SU-DHL-6 (cell line): ENCODE measurements around the gene RBM15B.

Experiments
- H2AFZ ChIP-seq: fragments of 200-600 bp; sonication (generic); 2 replicates; pipeline ENCODE4 v1.6.1; 2014; ENCODE audit warnings: low read depth, mild to moderate bottlenecking, moderate library complexity, mixed read lengths, antibody characterized with exemption, low read length; ENCODE audit not compliant: severe bottlenecking
- H3F3A ChIP-seq: fragments of 200-600 bp; shearing (Covaris generic); 2 replicates; pipeline ENCODE4 v1.6.0; 2016; ENCODE audit warnings: antibody characterized with exemption, mild to moderate bottlenecking; ENCODE audit not compliant: insufficient read depth
- H3K27ac ChIP-seq: fragments of 200-600 bp; sonication (generic); 2 replicates; pipeline ENCODE4 v1.5.1; 2016; ENCODE audit warnings: low read depth, mild to moderate bottlenecking, low read length, moderate library complexity, mixed read lengths
- H3K27me3 ChIP-seq: fragments of 200-600 bp; sonication (generic), shearing (Covaris generic); 2 replicates; pipeline ENCODE4 v1.6.0; 2014; ENCODE audit warnings: mild to moderate bottlenecking, low read length
- H3K36me3 ChIP-seq: fragments of 200-600 bp; sonication (generic); 2 replicates; pipeline ENCODE4 v1.6.1; 2014; ENCODE audit warnings: mild to moderate bottlenecking, low read length, mixed read lengths
- H3K4me2 ChIP-seq: fragments of 300-600, 200-600 bp; shearing (Covaris generic), sonication (generic); 2 replicates; pipeline ENCODE4 v1.6.0; 2014; ENCODE audit warnings: low read length, low read depth, mild to moderate bottlenecking; ENCODE audit not compliant: poor library complexity, severe bottlenecking
- H3K4me3 ChIP-seq: fragments of 200-600 bp; sonication (generic); 2 replicates; pipeline ENCODE4 v1.5.1; 2014; ENCODE audit warnings: antibody characterized with exemption, low read length, mild to moderate bottlenecking, mixed read lengths; ENCODE audit not compliant: insufficient read depth, poor library complexity, severe bottlenecking
- H3K79me2 ChIP-seq: fragments of 200-600 bp; sonication (generic); 2 replicates; pipeline ENCODE4 v1.6.1; 2014; ENCODE audit warnings: mild to moderate bottlenecking, low read length, moderate library complexity; ENCODE audit not compliant: insufficient read depth
- H3K9ac ChIP-seq: fragments of 200-600 bp; sonication (generic); 2 replicates; pipeline ENCODE4 v1.7.0; 2014; ENCODE audit warnings: mild to moderate bottlenecking, low read length
- H3K9me2 ChIP-seq: fragments of 200-600 bp; sonication (generic); replicated peaks from 2 replicates; pipeline ENCODE4 v1.6.1; 2014; ENCODE audit warnings: low read length; ENCODE audit not compliant: insufficient read depth
- H3K9me3 ChIP-seq: fragments of 200-600 bp; sonication (generic); 2 replicates; pipeline ENCODE4 v1.6.1; 2014; ENCODE audit warnings: low read length, mixed read lengths; ENCODE audit not compliant: insufficient read depth
- H4K20me1 ChIP-seq: fragments of 200-600 bp; sonication (generic); 2 replicates; pipeline ENCODE4 v1.6.1; 2014; ENCODE audit warnings: low read depth, mild to moderate bottlenecking, antibody characterized with exemption, low read length, moderate library complexity, mixed read lengths
- EZH2phosphoT487 ChIP-seq: fragments of 200-600 bp; sonication (generic), shearing (Covaris generic); conservative IDR thresholded peaks from 2 replicates; pipeline ENCODE4 v1.6.1; 2018; ENCODE audit warnings: mild to moderate bottlenecking, antibody characterized with exemption, low read length, moderate library complexity, mixed read lengths
- TF ChIP-seq, protein P1 (sequence below): fragments of 200-600 bp; sonication (generic); IDR thresholded peaks from one replicate; pipeline ENCODE4 v1.5.1; 2017; ENCODE audit warnings: antibody characterized with exemption, mild to moderate bottlenecking, low read length, moderate library complexity; ENCODE audit not compliant: insufficient read depth, poor library complexity, severe bottlenecking

RBM15B gene

DNA sequence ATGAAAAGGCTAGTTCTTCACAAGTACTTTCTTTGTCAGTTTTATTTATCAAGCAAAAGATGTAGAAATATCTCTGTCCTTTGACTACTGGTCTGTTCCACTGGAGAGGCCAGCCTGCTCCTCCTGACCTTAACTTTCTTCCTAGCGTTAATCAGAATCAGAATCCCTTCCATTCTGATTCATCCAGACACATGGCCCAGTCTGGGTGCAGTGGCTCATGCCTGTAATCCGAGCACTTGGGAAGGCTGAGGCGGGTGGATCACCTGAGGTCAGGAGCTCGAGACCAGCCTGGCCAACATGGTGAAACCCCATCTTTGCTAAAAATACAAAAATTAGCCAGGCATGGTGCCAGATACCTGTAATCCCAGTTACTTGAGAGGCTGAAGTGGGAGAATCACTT is 38.0 kb upstream of the RBM15B start:
- Histone ChIP-seq H4K20me1 (no peaks in the 10 kb centered on the region), H3K36me3 (no peaks in the 10 kb centered on the region), H3F3A (no peaks in the 10 kb centered on the region), H3K4me2 (no peak overlapping the region), H3K27me3 (no peaks in the 10 kb centered on the region), H3K4me3 (no peak overlapping the region), H3K9me2 (no peaks in the 10 kb centered on the region), H3K9ac (no peak overlapping the region), H3K27ac (no peak overlapping the region), H3K9me3 (no peaks in the 10 kb centered on the region), H2AFZ (no peak overlapping the region), H3K79me2 (no peaks in the 10 kb centered on the region)
- TF ChIP-seq, protein P1, sequence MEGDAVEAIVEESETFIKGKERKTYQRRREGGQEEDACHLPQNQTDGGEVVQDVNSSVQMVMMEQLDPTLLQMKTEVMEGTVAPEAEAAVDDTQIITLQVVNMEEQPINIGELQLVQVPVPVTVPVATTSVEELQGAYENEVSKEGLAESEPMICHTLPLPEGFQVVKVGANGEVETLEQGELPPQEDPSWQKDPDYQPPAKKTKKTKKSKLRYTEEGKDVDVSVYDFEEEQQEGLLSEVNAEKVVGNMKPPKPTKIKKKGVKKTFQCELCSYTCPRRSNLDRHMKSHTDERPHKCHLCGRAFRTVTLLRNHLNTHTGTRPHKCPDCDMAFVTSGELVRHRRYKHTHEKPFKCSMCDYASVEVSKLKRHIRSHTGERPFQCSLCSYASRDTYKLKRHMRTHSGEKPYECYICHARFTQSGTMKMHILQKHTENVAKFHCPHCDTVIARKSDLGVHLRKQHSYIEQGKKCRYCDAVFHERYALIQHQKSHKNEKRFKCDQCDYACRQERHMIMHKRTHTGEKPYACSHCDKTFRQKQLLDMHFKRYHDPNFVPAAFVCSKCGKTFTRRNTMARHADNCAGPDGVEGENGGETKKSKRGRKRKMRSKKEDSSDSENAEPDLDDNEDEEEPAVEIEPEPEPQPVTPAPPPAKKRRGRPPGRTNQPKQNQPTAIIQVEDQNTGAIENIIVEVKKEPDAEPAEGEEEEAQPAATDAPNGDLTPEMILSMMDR, result no peak
- no peak for TF ChIP-seq EZH2phosphoT487

DNA sequence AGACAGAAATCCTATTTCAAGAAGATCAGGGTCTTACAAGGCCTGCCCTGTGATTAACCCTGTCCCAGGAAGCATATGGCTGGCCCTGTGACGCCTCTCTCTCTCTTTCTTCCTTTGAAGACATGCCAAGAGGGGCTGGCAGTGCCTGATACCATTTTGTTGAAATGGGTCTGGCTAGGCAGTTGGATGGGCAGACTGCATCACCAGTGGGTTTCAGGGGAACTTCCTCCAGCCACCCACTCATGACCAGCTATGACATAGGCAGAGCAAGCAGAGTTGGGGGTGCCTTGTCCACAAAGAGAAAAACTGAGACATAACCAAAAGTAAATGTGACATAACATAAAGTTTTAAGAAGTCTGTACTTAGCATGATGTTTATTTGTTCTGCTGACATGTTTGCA is 37.4 kb upstream of the RBM15B start:
- Histone ChIP-seq H3K4me2 (no peak overlapping the region), H3K9ac (no peak overlapping the region), H3K36me3 (no peaks in the 10 kb centered on the region), H3F3A (no peaks in the 10 kb centered on the region), H3K9me3 (no peaks in the 10 kb centered on the region), H3K27me3 (no peaks in the 10 kb centered on the region), H4K20me1 (no peaks in the 10 kb centered on the region), H3K27ac (no peak overlapping the region), H3K79me2 (no peaks in the 10 kb centered on the region), H3K9me2 (no peaks in the 10 kb centered on the region), H3K4me3 (no peak overlapping the region), H2AFZ (no peak overlapping the region)
- TF ChIP-seq EZH2phosphoT487, result no peak
- TF ChIP-seq, protein P1, result no peak

GRCh38 chr3:51354172-51354571 is 36.9 kb upstream of the RBM15B start:
- no peaks in the 10 kb centered on the region for H3K9me3 ChIP-seq
- H3K27ac ChIP-seq, result no peak overlapping the region
- no peaks in the 10 kb centered on the region for H3K36me3 ChIP-seq
- no peaks in the 10 kb centered on the region for H3K27me3 ChIP-seq
- H3K9me2 ChIP-seq, result no peaks in the 10 kb centered on the region
- H3K79me2 ChIP-seq, result no peaks in the 10 kb centered on the region
- no peak for TF ChIP-seq EZH2phosphoT487
- TF ChIP-seq, protein P1, result no peak
- no peak overlapping the region for H3K9ac ChIP-seq
- H2AFZ ChIP-seq, result no peak overlapping the region
- no peak overlapping the region for H3K4me2 ChIP-seq
- no peaks in the 10 kb centered on the region for H4K20me1 ChIP-seq
- no peaks in the 10 kb centered on the region for H3F3A ChIP-seq
- H3K4me3 ChIP-seq, result no peak overlapping the region
